Esophagus squamous epithelium (tissue), 5 donors: ENCODE data around the gene SPATA25. TPM values are rescaled to one million over a fixed set of nuclear protein-coding genes. Genes with fewer than 3 reads are reported as not detected.

Experiments
- DNase-seq: peaks from one replicate; lab custom pipeline; 2025; lab: John Stamatoyannopoulos, UW
- H3K27ac ChIP-seq, 4 donors: fragments of 200-600 bp; sonication (generic); one replicate each; pipeline ENCODE4 v1.5.1; 2016 to 2019; ENCODE audit warnings: mild to moderate bottlenecking in 1 of 4
- H3K27me3 ChIP-seq, 4 donors: fragments of 200-600 bp; sonication (generic); 1 replicate in 3 of 4; 2 replicates in 1 of 4; pipeline versions ENCODE4 v1.5.1 to v1.6.0; 2017 to 2021; ENCODE audit warnings: antibody characterized with exemption in 1 of 4
- H3K36me3 ChIP-seq, 3 donors: fragments of 200-600 bp; sonication (generic); one replicate each; pipeline ENCODE4 v1.5.1; 2016 to 2019
- H3K4me1 ChIP-seq, 3 donors: fragments of 200-600 bp; sonication (generic); one replicate each; pipeline ENCODE4 v1.5.1; 2017 to 2019
- H3K4me3 ChIP-seq, 4 donors: fragments of 200-600 bp; sonication (generic); 1 replicate in 3 of 4; 2 replicates in 1 of 4; pipeline ENCODE4 v1.5.1; 2016 to 2019; ENCODE audit warnings: mild to moderate bottlenecking in 2 of 4, moderate library complexity in 1 of 4
- H3K9me3 ChIP-seq, 3 donors: fragments of 200-600 bp; sonication (generic); one replicate each; pipeline ENCODE4 v1.5.1; 2016 to 2019
- CTCF ChIP-seq, 6 experiments: fragments of 450-650 bp in 4 of 6; fragments of 200-600 bp in 2 of 6; sonication (generic) in 2 of 6; IDR thresholded peaks; one replicate each; pipeline ENCODE4 v1.5.1; 2016 to 2019; ENCODE audit warnings: antibody characterized with exemption in 6 of 6, mild to moderate bottlenecking in 4 of 6, moderate library complexity in 4 of 6
- POLR2A ChIP-seq, 4 donors: fragments of 450-650 bp; IDR thresholded peaks; one replicate each; pipeline ENCODE4 v1.6.1; 2017; ENCODE audit warnings: antibody characterized with exemption in 4 of 4, mild to moderate bottlenecking in 4 of 4, moderate library complexity in 3 of 4
- WGBS, 2 donors: methylation state at CpG; one replicate each; pipeline ENCODE4 v1.1.5; 2018; 5-methylcytosine and 5-hydroxymethylcytosine counted together
- intact Hi-C: fragments of 100-400 bp; cut with DNase I; formaldehyde crosslinking; loops from one replicate; pipeline ENCODE4 v1.15.0; 2022
- total RNA-seq, 4 donors: library from RNA; depleted of rRNA; stranded (reverse); fragments of >200 nt; gene quantifications; one replicate each; pipeline ENCODE4 v1.1.0, GENCODE V29; 2016
- donor health status: DM: yes; HTN: yes; CAD: no.

SPATA25 gene
- total RNA-seq, 4 donors from 2014 or later, result 1.1 to 1.3 TPM; not detected in 2

- TF ChIP-seq CTCF (IDR thresholded peaks at IDR 0.05) (no peak), POLR2A (IDR thresholded peaks at IDR 0.05) (no peak)
- Histone ChIP-seq H3K9me3 (no peaks in the 10 kb centered on the region), H3K4me3 (no peak overlapping the region), H3K4me1 (peaks cover 8 to 22% (median 13%) of the 10 kb centered on the region in 3 donors), H3K27me3 (no peaks in the 10 kb centered on the region), H3K27ac (no peak overlapping the region), H3K36me3 (no peaks in the 10 kb centered on the region)
- 91% methylated on average over 7 of the region's 7 CpGs for WGBS, 2 donors
- no peak for DNase-seq
- intact Hi-C loops, result no loop called here
Observed at GRCh38 chr20:45861221-45862075, 26.0 kb downstream of the SPATA25 start.

GRCh38 chr20:45860560-45861220 is 26.7 kb downstream of the SPATA25 start:
- DNase-seq, result no peak
- peaks cover 16 to 30% (median 21%) of the 10 kb centered on the region in 3 donors for H3K4me1 ChIP-seq
- no peak overlapping the region for H3K4me3 ChIP-seq
- no peak for TF ChIP-seq POLR2A (IDR thresholded peaks at IDR 0.05)
- no peak for TF ChIP-seq CTCF (IDR thresholded peaks at IDR 0.05)
- no peaks in the 10 kb centered on the region for H3K9me3 ChIP-seq
- WGBS, 2 donors, result 34 to 48% methylated on average over 7 of the region's 7 CpGs
- no peak overlapping the region for H3K27ac ChIP-seq
- H3K36me3 ChIP-seq, result no peaks in the 10 kb centered on the region
- H3K27me3 ChIP-seq, result no peaks in the 10 kb centered on the region
- intact Hi-C loops, result no loop called here

GRCh38 chr20:45859916-45860315 is 27.5 kb downstream of the SPATA25 start:
- Histone ChIP-seq H3K4me1 (peaks cover 24 to 37% (median 26%) of the 10 kb centered on the region in 3 donors), H3K9me3 (no peaks in the 10 kb centered on the region), H3K27ac (no peak overlapping the region), H3K4me3 (no peak overlapping the region), H3K36me3 (peaks cover 0 to 4% (median 0%) of the 10 kb centered on the region in 3 donors), H3K27me3 (no peaks in the 10 kb centered on the region)
- intact Hi-C loops, result no loop called here
- TF ChIP-seq POLR2A (IDR thresholded peaks at IDR 0.05) (no peak), CTCF (IDR thresholded peaks at IDR 0.05) (no peak)
- 87 to 96% methylated on average over 3 to 5 of the region's 5 CpGs for WGBS, 2 donors
- no peak for DNase-seq

- Histone ChIP-seq H3K27me3 (no peaks in the 10 kb centered on the region), H3K4me3 (peak overlapping the region; percentile 91 to 95 (median 92)), H3K9me3 (no peaks in the 10 kb centered on the region), H3K27ac (peak overlapping the region; percentile 77 to 90 (median 85)), H3K36me3 (peaks cover 0 to 25% (median 0%) of the 10 kb centered on the region in 3 donors), H3K4me1 (peaks cover 26 to 46% (median 28%) of the 10 kb centered on the region in 3 donors)
- DNase-seq, result no peak
- intact Hi-C loops, result no loop called here
- WGBS, 2 donors, result 17 to 33% methylated on average over 4 to 10 of the region's 13 CpGs
- TF ChIP-seq POLR2A (IDR thresholded peaks at IDR 0.05) (no peak), CTCF (IDR thresholded peaks at IDR 0.05) (no peak)
Observed at GRCh38 chr20:45857882-45858216, 29.6 kb downstream of the SPATA25 start.
